ENCODE results near the gene TPSD1. TPM values are rescaled to one million over a fixed set of nuclear protein-coding genes. Genes with fewer than 3 reads are reported as not detected.

The TPSD1 gene
- total and polyA plus RNA-seq, 9 of the 15 experiments (the other 6 are each of a cell fraction or from before 2014, with no cell fraction given): not detected

DNA sequence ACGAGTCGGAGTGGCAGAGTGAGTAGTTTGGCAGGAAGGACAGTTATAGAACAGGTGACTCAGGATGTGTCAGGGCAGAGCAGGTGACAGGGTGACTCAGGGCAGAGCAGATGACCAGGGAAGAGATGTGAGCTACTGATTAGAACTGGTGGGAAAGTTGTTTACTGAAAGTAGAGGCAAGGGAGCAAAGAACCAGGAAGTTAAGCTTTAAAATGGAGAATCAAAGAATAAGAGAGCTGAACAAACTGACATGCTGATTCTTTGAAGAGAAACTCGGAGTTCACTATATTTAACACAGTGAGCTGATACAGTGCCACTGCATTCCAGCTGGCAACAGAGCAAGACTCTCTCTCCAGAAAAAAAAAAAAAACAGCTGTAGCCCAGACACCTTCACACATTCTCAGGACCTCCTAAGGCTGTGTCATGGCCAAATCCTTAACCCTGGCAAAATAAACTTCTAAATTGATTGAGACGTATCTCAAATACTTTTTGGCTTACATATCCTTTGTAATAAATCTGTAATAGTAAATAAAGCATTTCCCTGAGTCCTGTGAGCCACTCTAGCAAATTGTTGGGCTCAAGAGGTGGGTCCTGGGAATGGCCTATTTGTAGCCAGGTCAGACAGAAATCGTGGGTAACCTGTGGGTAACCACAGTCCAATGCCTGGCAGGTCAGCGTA is 41.3 kb downstream of the TPSD1 start (continued):
- 0 out of 4 replicates have a peak, but pooled peaks of 1 of the 2 experiments have one; percentile 28 for TF ChIP-seq TEAD1 (CRISPR knock-in tag; IDR thresholded peaks at IDR 0.05)
- TF ChIP-seq, protein P1, sequence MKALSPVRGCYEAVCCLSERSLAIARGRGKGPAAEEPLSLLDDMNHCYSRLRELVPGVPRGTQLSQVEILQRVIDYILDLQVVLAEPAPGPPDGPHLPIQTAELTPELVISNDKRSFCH (CRISPR knock-in tag; IDR thresholded peaks at IDR 0.05): no peak
- TF ChIP-seq, protein P1 (tag; IDR thresholded peaks at IDR 0.05): peak; percentile 68; the same call in 1 of the 2 replicates
- peak; percentile 27 to 40; a peak in 3 of 4 replicates for TF ChIP-seq NRF1 (conservative IDR thresholded peaks at IDR 0.05 in 1 of 2, IDR thresholded peaks at IDR 0.05 in 1 of 2)
- no peak for TF ChIP-seq PPARD (CRISPR knock-in tag; IDR thresholded peaks at IDR 0.05)
- no peak for TF ChIP-seq PCBP1 (IDR thresholded peaks at IDR 0.05; ENCODE audit: low read depth, low read length, poor library complexity, severe bottlenecking)
- TF ChIP-seq, protein P2, sequence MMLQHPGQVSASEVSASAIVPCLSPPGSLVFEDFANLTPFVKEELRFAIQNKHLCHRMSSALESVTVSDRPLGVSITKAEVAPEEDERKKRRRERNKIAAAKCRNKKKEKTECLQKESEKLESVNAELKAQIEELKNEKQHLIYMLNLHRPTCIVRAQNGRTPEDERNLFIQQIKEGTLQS (IDR thresholded peaks at IDR 0.05): peak; percentile 96
- TF ChIP-seq, protein P2 (CRISPR knock-in tag; conservative IDR thresholded peaks at IDR 0.05): peak; percentile 78
- TF ChIP-seq, protein P3, sequence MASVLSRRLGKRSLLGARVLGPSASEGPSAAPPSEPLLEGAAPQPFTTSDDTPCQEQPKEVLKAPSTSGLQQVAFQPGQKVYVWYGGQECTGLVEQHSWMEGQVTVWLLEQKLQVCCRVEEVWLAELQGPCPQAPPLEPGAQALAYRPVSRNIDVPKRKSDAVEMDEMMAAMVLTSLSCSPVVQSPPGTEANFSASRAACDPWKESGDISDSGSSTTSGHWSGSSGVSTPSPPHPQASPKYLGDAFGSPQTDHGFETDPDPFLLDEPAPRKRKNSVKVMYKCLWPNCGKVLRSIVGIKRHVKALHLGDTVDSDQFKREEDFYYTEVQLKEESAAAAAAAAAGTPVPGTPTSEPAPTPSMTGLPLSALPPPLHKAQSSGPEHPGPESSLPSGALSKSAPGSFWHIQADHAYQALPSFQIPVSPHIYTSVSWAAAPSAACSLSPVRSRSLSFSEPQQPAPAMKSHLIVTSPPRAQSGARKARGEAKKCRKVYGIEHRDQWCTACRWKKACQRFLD (CRISPR knock-in tag; IDR thresholded peaks at IDR 0.05): peak; percentile 91
- TF ChIP-seq ZNF316 (IDR thresholded peaks at IDR 0.05): peak; percentile 45; the same call in 1 of the 2 replicates
- TF ChIP-seq DPF2 (IDR thresholded peaks at IDR 0.05): peak; percentile 92
- TF ChIP-seq, protein P4, sequence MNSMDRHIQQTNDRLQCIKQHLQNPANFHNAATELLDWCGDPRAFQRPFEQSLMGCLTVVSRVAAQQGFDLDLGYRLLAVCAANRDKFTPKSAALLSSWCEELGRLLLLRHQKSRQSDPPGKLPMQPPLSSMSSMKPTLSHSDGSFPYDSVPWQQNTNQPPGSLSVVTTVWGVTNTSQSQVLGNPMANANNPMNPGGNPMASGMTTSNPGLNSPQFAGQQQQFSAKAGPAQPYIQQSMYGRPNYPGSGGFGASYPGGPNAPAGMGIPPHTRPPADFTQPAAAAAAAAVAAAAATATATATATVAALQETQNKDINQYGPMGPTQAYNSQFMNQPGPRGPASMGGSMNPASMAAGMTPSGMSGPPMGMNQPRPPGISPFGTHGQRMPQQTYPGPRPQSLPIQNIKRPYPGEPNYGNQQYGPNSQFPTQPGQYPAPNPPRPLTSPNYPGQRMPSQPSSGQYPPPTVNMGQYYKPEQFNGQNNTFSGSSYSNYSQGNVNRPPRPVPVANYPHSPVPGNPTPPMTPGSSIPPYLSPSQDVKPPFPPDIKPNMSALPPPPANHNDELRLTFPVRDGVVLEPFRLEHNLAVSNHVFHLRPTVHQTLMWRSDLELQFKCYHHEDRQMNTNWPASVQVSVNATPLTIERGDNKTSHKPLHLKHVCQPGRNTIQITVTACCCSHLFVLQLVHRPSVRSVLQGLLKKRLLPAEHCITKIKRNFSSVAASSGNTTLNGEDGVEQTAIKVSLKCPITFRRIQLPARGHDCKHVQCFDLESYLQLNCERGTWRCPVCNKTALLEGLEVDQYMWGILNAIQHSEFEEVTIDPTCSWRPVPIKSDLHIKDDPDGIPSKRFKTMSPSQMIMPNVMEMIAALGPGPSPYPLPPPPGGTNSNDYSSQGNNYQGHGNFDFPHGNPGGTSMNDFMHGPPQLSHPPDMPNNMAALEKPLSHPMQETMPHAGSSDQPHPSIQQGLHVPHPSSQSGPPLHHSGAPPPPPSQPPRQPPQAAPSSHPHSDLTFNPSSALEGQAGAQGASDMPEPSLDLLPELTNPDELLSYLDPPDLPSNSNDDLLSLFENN (IDR thresholded peaks at IDR 0.05; ENCODE audit: low read depth in 2 of 2, low read length in 2 of 2): no peak
- TF ChIP-seq, protein P5, sequence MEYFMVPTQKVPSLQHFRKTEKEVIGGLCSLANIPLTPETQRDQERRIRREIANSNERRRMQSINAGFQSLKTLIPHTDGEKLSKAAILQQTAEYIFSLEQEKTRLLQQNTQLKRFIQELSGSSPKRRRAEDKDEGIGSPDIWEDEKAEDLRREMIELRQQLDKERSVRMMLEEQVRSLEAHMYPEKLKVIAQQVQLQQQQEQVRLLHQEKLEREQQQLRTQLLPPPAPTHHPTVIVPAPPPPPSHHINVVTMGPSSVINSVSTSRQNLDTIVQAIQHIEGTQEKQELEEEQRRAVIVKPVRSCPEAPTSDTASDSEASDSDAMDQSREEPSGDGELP (CRISPR knock-in tag; IDR thresholded peaks at IDR 0.05; ENCODE audit: borderline replicate concordance): peak; percentile 61
- TF ChIP-seq, protein P6, sequence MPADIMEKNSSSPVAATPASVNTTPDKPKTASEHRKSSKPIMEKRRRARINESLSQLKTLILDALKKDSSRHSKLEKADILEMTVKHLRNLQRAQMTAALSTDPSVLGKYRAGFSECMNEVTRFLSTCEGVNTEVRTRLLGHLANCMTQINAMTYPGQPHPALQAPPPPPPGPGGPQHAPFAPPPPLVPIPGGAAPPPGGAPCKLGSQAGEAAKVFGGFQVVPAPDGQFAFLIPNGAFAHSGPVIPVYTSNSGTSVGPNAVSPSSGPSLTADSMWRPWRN (IDR thresholded peaks at IDR 0.05; ENCODE audit: low read depth): no peak
- peak; percentile 97 for TF ChIP-seq CTBP1 (IDR thresholded peaks at IDR 0.05; ENCODE audit: borderline replicate concordance)
